H1 (cell line): ENCODE results near the gene NHERF2. TPM values are rescaled to one million over a fixed set of nuclear protein-coding genes. Genes with fewer than 3 reads are reported as not detected.

Experiments
- CTCF ChIA-PET: fragments of 300-600 bp; sonication (Branson Sonifier 250); formaldehyde crosslinking; loops from one replicate; lab custom pipeline; 2021; ENCODE audit not compliant: partially characterized antibody; lab: Charles Lee
- POLR2A ChIA-PET: fragments of 300-600 bp; sonication (Branson Sonifier 250); formaldehyde crosslinking; loops from one replicate; lab custom pipeline; 2021; ENCODE audit warnings: inconsistent platforms; ENCODE audit not compliant: partially characterized antibody; lab: Charles Lee
- DNase-seq, 2 experiments: peaks; one replicate each; pipeline versions ENCODE4 v3.0.0 to v3.0.0-alpha.2; 2010 to 2022; ENCODE audit warnings: low spot score in 2 of 2, low read depth in 1 of 2, mixed read lengths in 1 of 2
- FAIRE-seq: peaks from 2 replicates; lab custom pipeline; 2011; peaks lifted over from hg19 to GRCh38; lab: Jason Lieb, UNC
- H2AFZ ChIP-seq: 2 replicates; pipeline ENCODE4 v1.8.1; 2012; ENCODE audit warnings: low read length, inconsistent platforms
- H2AK5ac ChIP-seq: 2 replicates; pipeline ENCODE4 v1.6.1; 2013; ENCODE audit warnings: low read depth, low read length
- H2BK120ac ChIP-seq: replicated peaks from 2 replicates; pipeline ENCODE3; 2013; ENCODE audit warnings: low read depth, low read length, inconsistent platforms
- H2BK12ac ChIP-seq: 2 replicates; pipeline ENCODE4 v1.6.1; 2013; ENCODE audit warnings: low read depth, low read length
- H2BK15ac ChIP-seq: 2 replicates; pipeline ENCODE4 v1.6.1; 2013; ENCODE audit warnings: low read length
- H2BK20ac ChIP-seq: 2 replicates; pipeline ENCODE4 v1.6.1; 2013; ENCODE audit warnings: low read length
- H2BK5ac ChIP-seq: 2 replicates; pipeline ENCODE4 v1.6.1; 2013; ENCODE audit warnings: low read depth, low read length
- H3K14ac ChIP-seq: 2 replicates; pipeline ENCODE4 v1.6.1; 2013; ENCODE audit warnings: inconsistent platforms; ENCODE audit not compliant: insufficient read length
- H3K18ac ChIP-seq: 2 replicates; pipeline ENCODE4 v1.6.1; 2013; ENCODE audit warnings: low read length; ENCODE audit errors: extremely low read depth
- H3K23ac ChIP-seq: 2 replicates; pipeline ENCODE4 v1.6.1; 2013; ENCODE audit warnings: inconsistent platforms; ENCODE audit not compliant: insufficient read length
- H3K23me2 ChIP-seq: 2 replicates; pipeline ENCODE4 v1.6.1; 2013; ENCODE audit warnings: low read depth, low read length
- H3K27ac ChIP-seq: 2 replicates; pipeline ENCODE4 v1.6.1; 2011; ENCODE audit warnings: low read depth, low read length, inconsistent platforms
- H3K27me3 ChIP-seq, 4 experiments: replicated peaks in 1 of 4; 1 replicate in 1 of 4; 2 replicates in 3 of 4; pipeline versions ENCODE4 v1.6.1 to v1.8.1; 2011 to 2013; ENCODE audit warnings: low read length in 3 of 4, mild to moderate bottlenecking in 3 of 4, inconsistent platforms in 2 of 4, mixed read lengths in 2 of 4, moderate library complexity in 1 of 4; ENCODE audit not compliant: control insufficient read depth in 3 of 4, insufficient read depth in 3 of 4; ENCODE audit errors: extremely low read depth in 1 of 4
- H3K36me3 ChIP-seq, 4 experiments: 2 replicates each; pipeline versions ENCODE4 v1.6.1 to v1.8.1; 2011 to 2013; ENCODE audit warnings: mild to moderate bottlenecking in 4 of 4, low read length in 3 of 4, moderate library complexity in 2 of 4, control low read depth in 1 of 4, inconsistent platforms in 1 of 4; ENCODE audit not compliant: insufficient read depth in 4 of 4, control insufficient read depth in 2 of 4
- H3K4ac ChIP-seq: replicated peaks from 2 replicates; pipeline ENCODE3; 2013; ENCODE audit warnings: low read length, low read depth, mixed read lengths, inconsistent platforms; ENCODE audit not compliant: insufficient read length
- H3K4me1 ChIP-seq, 4 experiments: replicated peaks in 1 of 4; 1 replicate in 1 of 4; 2 replicates in 3 of 4; pipeline versions ENCODE4 v1.6.1 to v1.8.1; 2011 to 2013; ENCODE audit warnings: low read length in 3 of 4, inconsistent platforms in 2 of 4, mixed read lengths in 1 of 4; ENCODE audit not compliant: insufficient read depth in 4 of 4, control insufficient read depth in 3 of 4
- H3K4me2 ChIP-seq, 2 experiments: 2 replicates each; pipeline versions ENCODE4 v1.6.1 to v1.8.1; 2011 to 2013; ENCODE audit warnings: low read depth in 2 of 2, low read length in 2 of 2, control low read depth in 1 of 2, inconsistent platforms in 1 of 2, mild to moderate bottlenecking in 1 of 2; ENCODE audit not compliant: insufficient read depth in 1 of 2
- H3K4me3 ChIP-seq, 4 experiments: fragments of 200-600, 300-600 bp in 1 of 4; sonication (generic), shearing (Covaris generic), sonication (Bioruptor Twin) in 1 of 4; 2 replicates each; pipeline versions ENCODE4 v1.5.1 to v1.8.1; 2011 to 2016; ENCODE audit warnings: low read length in 4 of 4, low read depth in 3 of 4, control low read depth in 2 of 4, inconsistent platforms in 2 of 4, mild to moderate bottlenecking in 2 of 4, mixed read lengths in 1 of 4, moderate library complexity in 1 of 4; ENCODE audit not compliant: insufficient read depth in 2 of 4; ENCODE audit errors: extremely low read depth in 1 of 4
- H3K56ac ChIP-seq: replicated peaks from 2 replicates; pipeline ENCODE3; 2013; ENCODE audit warnings: low read depth, mild to moderate bottlenecking, mixed read lengths, low read length, inconsistent platforms; ENCODE audit not compliant: insufficient read length
- H3K79me1 ChIP-seq: 2 replicates; pipeline ENCODE4 v1.6.1; 2013; ENCODE audit warnings: low read depth, low read length, control low read depth
- H3K79me2 ChIP-seq, 2 experiments: 2 replicates each; pipeline versions ENCODE4 v1.6.1 to v1.8.1; 2012 to 2013; ENCODE audit warnings: low read length in 2 of 2, mild to moderate bottlenecking in 2 of 2, inconsistent platforms in 1 of 2; ENCODE audit not compliant: insufficient read depth in 2 of 2, control insufficient read depth in 1 of 2
- H3K9ac ChIP-seq, 4 experiments: replicated peaks in 1 of 4; 1 replicate in 1 of 4; 2 replicates in 3 of 4; pipeline versions ENCODE4 v1.6.1 to v1.8.1; 2011 to 2013; ENCODE audit warnings: low read depth in 3 of 4, low read length in 3 of 4, control low read depth in 2 of 4, mild to moderate bottlenecking in 2 of 4, moderate library complexity in 2 of 4, inconsistent platforms in 1 of 4; ENCODE audit errors: extremely low read depth in 1 of 4
- H3K9me3 ChIP-seq, 2 experiments: 2 replicates each; pipeline versions ENCODE4 v1.6.1 to v1.8.1; 2012 to 2013; ENCODE audit warnings: mild to moderate bottlenecking in 2 of 2, moderate library complexity in 2 of 2, control low read depth in 1 of 2, inconsistent platforms in 1 of 2, low read depth in 1 of 2, low read length in 1 of 2, mixed read lengths in 1 of 2; ENCODE audit not compliant: insufficient read depth in 2 of 2
- H4K20me1 ChIP-seq, 2 experiments: replicated peaks in 1 of 2; 2 replicates each; pipeline versions ENCODE3 to v1.8.1; 2011 to 2013; ENCODE audit warnings: inconsistent platforms in 2 of 2, low read length in 2 of 2, mild to moderate bottlenecking in 1 of 2; ENCODE audit not compliant: insufficient read depth in 2 of 2, control insufficient read depth in 1 of 2
- H4K5ac ChIP-seq: 2 replicates; pipeline ENCODE4 v1.6.1; 2013; ENCODE audit warnings: low read length, low read depth, mixed read lengths, inconsistent platforms; ENCODE audit not compliant: insufficient read length
- H4K8ac ChIP-seq: 2 replicates; pipeline ENCODE4 v1.8.0; 2013; ENCODE audit warnings: mild to moderate bottlenecking, moderate library complexity, low read length, inconsistent platforms; ENCODE audit not compliant: insufficient read depth; ENCODE audit errors: extremely low read depth
- H4K91ac ChIP-seq: replicated peaks from 2 replicates; pipeline ENCODE3; 2013; ENCODE audit warnings: low read length, mixed read lengths, inconsistent platforms; ENCODE audit not compliant: insufficient read length
- BRCA1 ChIP-seq: IDR thresholded peaks from 2 replicates; pipeline ENCODE4 v1.6.1; 2012; ENCODE audit warnings: low read depth, low read length, improper control_type of control experiment
- CEBPB ChIP-seq: IDR thresholded peaks from 2 replicates; pipeline ENCODE4 v1.6.1; 2012; ENCODE audit warnings: low read depth, low read length
- CTBP2 ChIP-seq: IDR thresholded peaks from 2 replicates; pipeline ENCODE4 v1.7.0; 2011; ENCODE audit warnings: borderline replicate concordance, mild to moderate bottlenecking, moderate library complexity, mixed read lengths, low read length; ENCODE audit not compliant: insufficient read depth, insufficient read length
- CTCF ChIP-seq, 3 experiments: IDR thresholded peaks; 1 replicate in 2 of 3; 2 replicates in 1 of 3; pipeline versions ENCODE4 v1.5.1 to v1.6.1; 2011; ENCODE audit warnings: low read length in 3 of 3, mild to moderate bottlenecking in 3 of 3, inconsistent platforms in 2 of 3, low read depth in 1 of 3, moderate library complexity in 1 of 3; ENCODE audit not compliant: insufficient read depth in 1 of 3; ENCODE audit errors: control extremely low read depth in 1 of 3
- EP300 ChIP-seq, 2 experiments: IDR thresholded peaks; 1 replicate in 1 of 2; 2 replicates in 1 of 2; pipeline ENCODE4 v1.6.1; 2011 to 2012; ENCODE audit warnings: low read depth in 2 of 2, low read length in 2 of 2, mild to moderate bottlenecking in 2 of 2, borderline replicate concordance in 1 of 2, inconsistent platforms in 1 of 2, moderate library complexity in 1 of 2
- KDM1A ChIP-seq: fragments of 200-600, 300-600 bp; sonication (generic); IDR thresholded peaks from 2 replicates; pipeline ENCODE4 v1.7.1; 2016; ENCODE audit warnings: mild to moderate bottlenecking, low read length, borderline replicate concordance
- KDM5A ChIP-seq: fragments of 200-600 bp; IDR thresholded peaks from 2 replicates; pipeline ENCODE4 v1.7.1; 2012; ENCODE audit warnings: mild to moderate bottlenecking, low read length, inconsistent platforms, mixed read lengths
- NRF1 ChIP-seq: IDR thresholded peaks from 2 replicates; pipeline ENCODE4 v1.6.1; 2011; ENCODE audit warnings: mild to moderate bottlenecking, low read depth, low read length, improper control_type of control experiment
- TCF12 ChIP-seq: IDR thresholded peaks from 2 replicates; pipeline ENCODE4 v1.6.1; 2011; ENCODE audit warnings: low read depth, mild to moderate bottlenecking, low read length
- YY1 ChIP-seq: IDR thresholded peaks from 2 replicates; pipeline ENCODE4 v1.6.1; 2011; ENCODE audit warnings: low read depth, mild to moderate bottlenecking, low read length
- WGBS, 2 experiments: shearing (Covaris generic) in 1 of 2; methylation state at CpG; one replicate each; pipeline versions ENCODE4 v1.1.6 to v1.1.7; 2013 to 2015; ENCODE audit warnings: low lambda C conversion rate in 2 of 2, mixed read lengths in 2 of 2, inconsistent platforms in 1 of 2, low coverage in 1 of 2, missing lambda C conversion rate in 1 of 2; ENCODE audit not compliant: insufficient replicate concordance in 2 of 2, insufficient coverage in 1 of 2, insufficient read length in 1 of 2; ENCODE audit errors: extremely low coverage in 1 of 2, missing lambda C conversion rate in 1 of 2; 5-methylcytosine and 5-hydroxymethylcytosine counted together
- polyA plus RNA-seq, 7 experiments: library from polyadenylated mRNA; depleted of rRNA in 3 of 7; stranded (reverse) in 5 of 7; unstranded in 2 of 7; fragments of >200 nt in 5 of 7; fragments of 200-250 nt in 2 of 7; gene quantifications; 1 replicate in 5 of 7; 2 replicates in 1 of 7; 4 replicates in 1 of 7; pipeline versions ENCODE4 v1.2.1 to v1.2.3, GENCODE V29; 2011 to 2013; ENCODE audit warnings: missing spikeins in 2 of 7, mixed read lengths in 2 of 7
- total RNA-seq: library from RNA; stranded (reverse); fragmentation: NEBNext Ultra II Directional; extraction: Animal tissue kit (Norgen Biotek cat#: 25700); gene quantifications from 2 replicates; pipeline ENCODE4 v1.2.1, GENCODE V29; 2021

Gene NHERF2
- total and polyA plus RNA-seq, 2 of the 8 experiments (the other 6 are each of a cell fraction or from before 2014, with no cell fraction given), result 13.9 to 19.3 TPM

- Histone ChIP-seq H3K4me2 (peak overlapping the region; percentile 83 to 91), H3K9me3 (no peaks in the 10 kb centered on the region), H2BK15ac (no peak overlapping the region), H3K56ac (no peak overlapping the region), H4K91ac (peak overlapping the region; percentile 11), H3K36me3 (peaks cover 2 to 3% (median 2%) of the 10 kb centered on the region in 4 experiments; a peak in 3 of 8 replicates), H2AK5ac (no peak overlapping the region), H3K4me3 (peak overlapping the region; percentile 36 to 77 (median 48); a peak in 7 of 8 replicates), H3K4me1 (peaks cover 0 to 24% (median 18%) of the 10 kb centered on the region in 4 experiments; a peak in 6 of 7 replicates), H3K79me1 (no peaks in the 10 kb centered on the region), H2BK12ac (peak overlapping the region; percentile 53; the same call in 1 of the 2 replicates), H3K18ac (no peak overlapping the region), H4K20me1 (peaks cover 7 to 10% of the 10 kb centered on the region in 2 experiments), H3K27ac (no peak overlapping the region), H3K23me2 (peaks cover 22% of the 10 kb centered on the region; the same call in 1 of the 2 replicates), H3K79me2 (no peaks in the 10 kb centered on the region), H2BK20ac (no peak overlapping the region), H2AFZ (no peak overlapping the region), H2BK5ac (no peak overlapping the region), H3K23ac (no peak overlapping the region), H3K14ac (no peak overlapping the region), H3K27me3 (peaks cover 4 to 37% (median 24%) of the 10 kb centered on the region in 4 experiments), H4K8ac (no peak overlapping the region; the same call in 1 of the 2 replicates), H3K9ac (no peak overlapping the region), H3K4ac (no peak overlapping the region), H4K5ac (no peak overlapping the region), H2BK120ac (no peak overlapping the region)
- WGBS, 2 experiments, result 31% methylated on average over 13 of the region's 18 CpGs; no CpG with 5 or more reads in 1 of the 2 experiments
- DNase-seq, result peak in 1 of 2 experiments; percentile 61
- CTCF ChIA-PET, result interaction anchor here (1.4 to 6.8 kb wide), 3 partner anchors 9 to 99 kb away, joined by 3 to 55 read pairs (median 5); partner anchors contain the start of gene NOXO1
- POLR2A ChIA-PET, result interaction anchor here (0.6 to 28.2 kb wide), 11 partner anchors 8 to 381 kb away, joined by 3 to 736 read pairs (median 7); partner anchors contain the start of genes GFER, NDUFB10, NOXO1 and NPW
- FAIRE-seq, result no peak
- TF ChIP-seq CEBPB (no peak), KDM1A (no peak), EP300 (IDR thresholded peaks at IDR 0.05; ENCODE audit: borderline replicate concordance in 1 of 2, low read depth in 2 of 2, low read length in 2 of 2) (no peak), BRCA1 (no peak), TCF12 (no peak), CTBP2 (no peak), YY1 (no peak), CTCF (IDR thresholded peaks at IDR 0.05; ENCODE audit: control extremely low read depth in 1 of 3, insufficient read depth in 1 of 3, low read depth in 1 of 3, low read length in 3 of 3) (no peak), NRF1 (no peak), KDM5A (no peak)
Measured at GRCh38 chr16:1991135-1991551, 35.6 kb upstream of the NHERF2 start.
